Measurements from ENCODE around the gene SCUBE1.

DNA sequence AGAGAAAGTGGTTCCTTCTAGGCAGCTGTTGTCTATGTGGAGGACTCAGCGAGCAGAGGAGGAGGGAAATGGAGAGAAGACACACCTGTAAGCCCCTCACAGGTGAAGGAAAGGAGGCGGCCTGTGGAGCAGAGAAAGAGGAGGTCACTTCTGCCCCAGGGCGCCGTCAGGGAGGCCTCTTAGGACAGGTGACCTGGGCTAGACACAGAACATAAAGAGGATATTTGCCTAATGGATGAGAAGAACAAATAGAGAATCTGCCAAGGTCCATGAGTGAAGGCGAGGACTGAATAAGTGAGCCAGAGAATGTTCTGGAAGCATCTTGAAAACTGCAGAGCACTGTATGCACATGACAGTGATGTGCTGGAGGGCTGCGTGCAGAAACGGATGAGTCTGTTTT, 2.2 kb upstream of the SCUBE1 start:
- TF ChIP-seq CTCF (IDR thresholded peaks at IDR 0.05) (no peak), SIN3A (IDR thresholded peaks at IDR 0.05; ENCODE audit: borderline replicate concordance, insufficient read depth, low read depth, low read length) (no peak), POLR2AphosphoS5 (IDR thresholded peaks at IDR 0.05; ENCODE audit: low read depth, low read length) (no peak)
- TF ChIP-seq, protein P1, sequence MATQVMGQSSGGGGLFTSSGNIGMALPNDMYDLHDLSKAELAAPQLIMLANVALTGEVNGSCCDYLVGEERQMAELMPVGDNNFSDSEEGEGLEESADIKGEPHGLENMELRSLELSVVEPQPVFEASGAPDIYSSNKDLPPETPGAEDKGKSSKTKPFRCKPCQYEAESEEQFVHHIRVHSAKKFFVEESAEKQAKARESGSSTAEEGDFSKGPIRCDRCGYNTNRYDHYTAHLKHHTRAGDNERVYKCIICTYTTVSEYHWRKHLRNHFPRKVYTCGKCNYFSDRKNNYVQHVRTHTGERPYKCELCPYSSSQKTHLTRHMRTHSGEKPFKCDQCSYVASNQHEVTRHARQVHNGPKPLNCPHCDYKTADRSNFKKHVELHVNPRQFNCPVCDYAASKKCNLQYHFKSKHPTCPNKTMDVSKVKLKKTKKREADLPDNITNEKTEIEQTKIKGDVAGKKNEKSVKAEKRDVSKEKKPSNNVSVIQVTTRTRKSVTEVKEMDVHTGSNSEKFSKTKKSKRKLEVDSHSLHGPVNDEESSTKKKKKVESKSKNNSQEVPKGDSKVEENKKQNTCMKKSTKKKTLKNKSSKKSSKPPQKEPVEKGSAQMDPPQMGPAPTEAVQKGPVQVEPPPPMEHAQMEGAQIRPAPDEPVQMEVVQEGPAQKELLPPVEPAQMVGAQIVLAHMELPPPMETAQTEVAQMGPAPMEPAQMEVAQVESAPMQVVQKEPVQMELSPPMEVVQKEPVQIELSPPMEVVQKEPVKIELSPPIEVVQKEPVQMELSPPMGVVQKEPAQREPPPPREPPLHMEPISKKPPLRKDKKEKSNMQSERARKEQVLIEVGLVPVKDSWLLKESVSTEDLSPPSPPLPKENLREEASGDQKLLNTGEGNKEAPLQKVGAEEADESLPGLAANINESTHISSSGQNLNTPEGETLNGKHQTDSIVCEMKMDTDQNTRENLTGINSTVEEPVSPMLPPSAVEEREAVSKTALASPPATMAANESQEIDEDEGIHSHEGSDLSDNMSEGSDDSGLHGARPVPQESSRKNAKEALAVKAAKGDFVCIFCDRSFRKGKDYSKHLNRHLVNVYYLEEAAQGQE (IDR thresholded peaks at IDR 0.05; ENCODE audit: insufficient read depth in 1 of 2, low read depth in 2 of 2, low read length in 1 of 2), result no peak
